Femur (tissue), 1 donor: ENCODE data around the gene CDHR5.
A peak's percentile ranks its signal among the peaks of the same experiment; 100 is the strongest.

ENCODE experiments used
- DNase-seq: peaks from one replicate; pipeline ENCODE4 v3.0.0-alpha.2; 2017

CDHR5 gene

GRCh38 chr11:621838-622237 is 2.9 kb downstream of the CDHR5 start:
- DNase-seq: no peak

- peak; percentile 20 for DNase-seq
These were observed 3.6 kb downstream of the CDHR5 start for GRCh38 chr11:620935-621814.

DNA sequence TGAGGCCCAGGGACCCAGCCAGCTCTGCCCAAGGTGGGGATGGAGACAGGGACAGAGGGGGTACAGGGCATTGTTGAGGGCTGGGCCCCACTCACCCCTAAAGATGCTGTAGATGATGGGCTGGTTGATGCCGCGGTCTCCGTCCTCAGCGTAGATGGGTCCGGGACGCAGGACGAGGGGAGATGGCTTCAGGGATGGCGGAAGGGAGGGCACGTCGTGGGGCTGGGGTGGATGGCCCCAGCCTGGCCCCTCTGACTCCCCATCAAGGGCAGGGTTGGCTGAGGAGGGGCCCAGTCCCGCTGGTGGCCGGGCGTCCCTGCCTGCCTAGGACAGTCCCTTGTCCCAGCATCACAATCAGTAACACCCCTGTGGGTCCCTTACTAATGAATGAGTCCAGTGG is 4.6 kb downstream of the CDHR5 start:
- DNase-seq: no peak

DNA sequence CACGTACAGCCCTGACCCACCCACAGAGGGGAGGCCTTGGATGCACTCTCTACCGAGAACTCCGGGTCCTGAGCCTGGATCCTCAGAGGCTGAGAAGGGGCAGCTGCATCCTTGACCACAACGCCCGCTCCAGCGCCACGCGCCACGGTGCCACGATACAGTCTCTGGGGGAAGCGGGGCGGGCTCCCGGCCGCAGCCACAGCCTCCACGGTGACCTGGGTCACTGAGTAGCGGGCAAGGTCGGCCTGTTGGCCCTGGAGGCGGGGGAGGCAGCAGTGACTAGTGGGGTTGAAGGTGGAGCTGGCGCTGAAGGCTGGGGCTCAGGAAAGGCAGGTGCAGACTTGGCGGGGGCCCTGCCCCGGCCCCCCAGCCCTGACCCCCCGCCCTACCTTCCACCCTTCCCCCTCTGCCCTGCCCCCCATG is 5.1 kb downstream of the CDHR5 start:
- DNase-seq: peak; percentile 19

GRCh38 chr11:618856-619627 is 5.7 kb downstream of the CDHR5 start:
- peak; percentile 27 for DNase-seq

- peak; percentile 32 for DNase-seq
These were observed 6.7 kb downstream of the CDHR5 start for GRCh38 chr11:617912-618682.

DNA sequence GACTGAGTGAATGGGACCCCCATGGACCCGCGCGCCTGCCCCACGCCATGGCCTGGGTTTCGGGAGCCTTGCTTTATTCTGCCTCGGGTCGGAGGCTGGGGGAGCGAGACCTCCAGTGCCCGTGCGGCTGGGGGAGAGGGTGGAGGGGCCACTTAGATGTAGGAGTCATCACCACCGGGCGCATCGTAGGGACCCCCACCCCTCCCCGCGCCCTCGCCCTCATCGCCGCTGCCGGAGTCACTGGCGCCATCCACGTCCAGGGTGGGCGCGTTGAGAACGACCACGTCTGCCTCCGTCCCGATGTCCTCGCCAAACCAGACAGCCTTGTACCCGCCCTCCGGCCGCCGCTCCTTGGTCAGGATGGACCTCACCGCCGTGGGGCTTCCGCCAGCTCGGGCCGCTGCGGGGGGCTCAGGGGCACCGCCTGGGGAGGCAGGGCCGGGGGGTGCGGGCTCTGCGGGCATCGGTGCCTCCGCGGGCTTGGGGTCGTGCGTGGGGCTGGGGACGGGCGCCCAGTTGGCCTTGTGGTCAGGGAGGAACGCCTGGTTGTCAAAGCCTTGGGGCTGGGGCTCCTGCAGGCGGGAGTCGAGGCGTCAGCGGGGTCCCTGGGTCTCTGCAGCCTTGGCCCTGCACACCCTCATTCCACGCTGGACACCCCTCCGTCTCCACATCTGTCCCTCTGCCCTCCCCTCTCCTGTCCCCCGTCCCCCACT is 7.4 kb downstream of the CDHR5 start:
- DNase-seq: peak; percentile 31

DNA sequence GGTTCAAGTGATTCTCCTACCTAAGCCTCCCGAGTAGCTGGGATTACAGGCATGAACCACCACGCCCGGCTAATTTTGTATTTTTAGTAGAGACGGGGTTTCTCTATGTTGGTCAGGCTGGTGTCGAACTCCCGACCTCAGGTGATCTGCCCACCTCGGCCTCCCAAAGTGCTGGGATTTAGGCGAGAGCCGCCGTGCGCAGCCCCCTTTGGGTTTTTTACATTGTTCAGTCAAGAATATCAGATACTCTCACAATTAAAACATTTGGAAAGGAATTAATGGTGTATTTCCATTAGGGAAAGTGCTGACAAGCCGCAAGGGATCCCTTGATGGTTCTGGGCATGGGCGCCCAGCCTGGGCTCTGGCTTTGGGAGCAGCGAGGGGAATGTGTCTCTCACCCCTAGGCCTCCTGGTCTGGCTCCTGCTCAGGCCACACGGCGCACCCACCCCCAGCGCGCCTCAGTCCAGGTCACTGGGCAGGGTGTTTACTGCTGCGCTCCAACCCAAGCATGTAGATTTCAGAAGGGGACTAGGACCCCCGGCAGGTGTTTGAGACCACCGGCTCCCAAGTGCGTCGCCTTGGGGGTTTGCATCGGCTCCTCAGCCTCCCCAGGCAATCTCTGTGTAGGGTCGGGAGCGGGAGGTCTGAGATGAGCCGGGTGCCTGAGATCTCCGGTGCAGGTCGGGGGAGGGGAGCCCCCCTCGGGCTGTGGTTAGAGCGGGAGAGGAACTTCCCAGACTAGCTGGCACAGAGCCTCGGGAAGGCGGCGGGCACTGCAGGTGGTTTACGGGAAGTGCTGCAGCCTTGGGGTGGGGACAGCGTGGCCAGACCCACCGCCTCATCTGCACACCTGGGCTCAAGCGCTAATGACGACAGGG is 8.2 kb downstream of the CDHR5 start:
- peak; percentile 57 for DNase-seq

DNA sequence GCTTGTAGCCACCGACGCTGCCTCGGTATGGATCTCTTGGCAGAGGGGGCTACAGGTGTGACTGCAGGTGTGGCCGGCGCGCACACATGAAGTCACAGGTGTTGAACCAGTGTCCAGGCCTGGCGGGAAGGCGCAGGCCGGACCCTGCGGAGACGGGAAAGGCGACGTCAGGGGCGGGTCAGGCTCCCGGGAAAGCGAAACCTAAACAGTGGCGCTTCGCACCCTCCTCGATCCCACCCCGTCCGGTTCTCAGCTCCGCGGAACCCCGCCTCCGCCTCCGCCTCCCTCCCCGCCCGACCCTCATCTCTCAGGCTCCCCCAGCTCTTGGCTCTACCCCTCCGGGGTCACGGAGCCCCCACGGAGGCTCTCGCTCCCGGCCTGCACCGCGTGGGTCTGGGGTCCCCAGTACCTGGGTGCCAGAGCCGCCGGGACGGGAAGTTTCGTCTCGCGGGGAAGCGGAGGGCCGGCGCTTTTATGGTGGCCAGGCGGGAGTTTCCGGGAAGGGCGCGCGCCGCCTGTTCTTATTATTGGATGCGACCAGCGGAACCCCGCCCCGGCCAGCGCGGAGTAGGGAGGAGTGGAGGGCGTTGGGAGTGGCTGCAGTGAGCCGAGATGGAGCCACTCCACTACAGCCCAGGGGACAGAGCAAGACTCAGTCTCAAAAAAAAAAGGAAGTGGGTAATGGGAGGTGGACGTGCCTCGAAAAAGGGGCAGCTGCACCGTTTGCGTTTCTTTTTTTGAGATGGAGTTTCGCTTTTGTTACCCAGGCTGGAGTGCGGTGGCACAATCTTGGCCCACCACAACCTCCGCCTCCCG is 9.0 kb downstream of the CDHR5 start, which contains the start of gene IRF7:
Gene IRF7, minus strand, starts transcription at position 447 of the 816 bp plus-strand sequence. CDS start 586 bp downstream, outside the sequence.
- DNase-seq: peak; percentile 96

DNA sequence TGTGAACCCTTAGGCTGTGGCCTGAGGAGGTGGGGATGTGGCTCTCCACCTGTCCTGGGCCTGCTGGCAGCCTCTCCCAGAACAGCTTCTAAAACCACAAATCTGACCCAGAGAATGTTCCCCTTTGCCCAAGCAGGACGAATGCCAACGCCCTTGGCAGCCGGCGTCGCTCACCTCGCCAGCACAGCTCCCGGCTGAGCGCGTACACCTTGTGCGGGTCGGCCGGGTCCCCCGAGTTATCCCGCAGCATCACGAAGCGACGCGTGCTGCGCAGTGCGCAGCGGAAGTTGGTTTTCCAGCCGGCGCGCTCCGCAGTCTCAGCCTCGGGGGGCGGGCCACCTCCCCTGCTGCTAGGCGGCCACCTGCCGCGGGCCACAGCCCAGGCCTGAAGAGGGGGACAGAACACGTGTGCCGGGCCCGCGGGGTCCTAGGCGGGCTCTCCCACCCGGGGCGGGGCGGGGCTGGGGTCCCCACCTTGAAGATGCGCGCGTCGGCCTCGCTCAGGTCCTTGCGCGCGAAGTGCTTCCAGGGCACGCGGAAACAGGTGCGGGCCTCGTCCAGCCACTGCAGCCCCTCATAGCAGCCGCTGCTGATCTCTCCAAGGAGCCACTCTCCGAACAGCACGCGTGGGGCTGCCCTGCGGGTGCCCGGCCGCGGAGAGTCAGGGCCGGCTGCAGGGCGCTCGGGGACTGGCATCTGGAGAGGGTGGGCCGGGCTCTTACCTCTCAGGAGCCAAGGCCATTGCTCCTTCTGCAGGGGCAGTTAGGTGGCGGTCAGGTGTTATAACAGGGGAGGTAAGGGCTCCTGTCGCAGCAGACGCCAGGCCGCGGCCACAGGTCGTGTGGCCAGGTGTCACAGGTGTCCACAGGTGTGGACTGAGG is 9.9 kb downstream of the CDHR5 start:
- DNase-seq: peak; percentile 45

DNA sequence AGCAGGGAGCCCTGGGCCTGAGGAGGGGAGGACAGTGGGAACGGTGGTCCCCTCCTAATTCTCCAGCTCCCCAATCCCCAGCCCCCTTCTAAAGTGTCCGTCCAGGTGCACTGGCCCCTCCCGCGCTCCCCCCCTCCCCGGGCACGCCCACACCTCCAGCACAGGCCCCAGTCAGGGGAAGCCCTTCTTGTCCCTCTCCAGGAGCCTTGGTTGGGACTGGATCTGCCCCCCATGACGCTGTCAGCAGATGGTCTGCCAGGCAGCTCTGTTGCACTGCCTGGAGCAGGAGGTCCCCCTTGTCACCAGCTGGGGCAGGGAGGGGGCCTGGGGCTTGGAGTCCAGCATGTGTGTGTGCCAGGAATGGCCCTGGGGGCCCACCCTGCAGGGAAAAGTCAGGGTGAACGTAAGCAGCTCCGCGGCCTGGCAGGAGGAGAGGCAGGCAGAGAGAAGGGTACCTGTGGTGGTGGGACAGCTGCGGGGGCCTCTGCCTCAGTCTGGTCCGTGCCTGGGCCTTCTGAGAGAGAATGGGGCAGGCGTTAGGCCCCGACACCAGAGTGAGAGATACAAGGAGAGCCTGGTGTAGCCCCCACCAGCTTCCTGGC is 10.6 kb downstream of the CDHR5 start:
- DNase-seq: no peak

GRCh38 chr11:613369-613968 is 11.3 kb downstream of the CDHR5 start:
- peak; percentile 82 for DNase-seq

DNA sequence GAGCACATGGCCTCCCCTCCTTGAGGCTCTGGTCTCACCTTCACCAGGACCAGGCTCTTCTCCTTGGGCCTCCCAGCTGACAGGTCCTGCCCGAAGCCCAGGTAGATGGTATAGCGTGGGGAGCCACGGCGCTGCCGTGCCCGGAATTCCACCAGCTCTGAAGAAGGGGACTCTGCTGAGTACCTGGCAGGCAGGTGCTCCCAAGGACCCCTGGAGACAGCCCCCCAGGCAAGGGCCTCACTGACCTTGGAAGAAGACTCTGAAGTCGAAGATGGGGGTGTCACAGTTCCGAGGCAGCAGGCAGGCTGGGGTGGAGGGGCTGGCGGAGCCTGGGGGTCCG is 11.8 kb downstream of the CDHR5 start:
- no peak for DNase-seq

GRCh38 chr11:612201-612960 is 12.4 kb downstream of the CDHR5 start:
- peak; percentile 75 for DNase-seq

GRCh38 chr11:611001-611996 is 13.5 kb downstream of the CDHR5 start:
- no peak for DNase-seq

- DNase-seq: no peak
These were observed 14.5 kb downstream of the CDHR5 start for GRCh38 chr11:610146-610801.
